NAMALWA (cell line): Measurements from ENCODE around the gene CALR3.
"Not testable (repeated sequence)": the region's sequence is repeated elsewhere in the genome, so short reads cannot be mapped to it uniquely, and the experiment has no call there.

Experiments used
- DNase-seq: peaks from one replicate; pipeline ENCODE4 v3.0.0-alpha.2; 2015; ENCODE audit warnings: low spot score

The CALR3 gene

GRCh38 chr19:16495982-16496612 is at the start of gene CALR3, which contains the start of gene C19orf44:
Gene CALR3 (minus strand): TSS chr19:16496167. CDS start chr19:16496129, 38 bp downstream.
Gene C19orf44 (plus strand): TSS chr19:16496394. CDS start chr19:16500793, 4,399 bp downstream.
- peak; percentile 99 for DNase-seq

- DNase-seq, result peak; percentile 55
These were observed 48.7 kb upstream of the CALR3 start for GRCh38 chr19:16544473-16545231.

GRCh38 chr19:16543734-16544133 is 47.8 kb upstream of the CALR3 start:
- DNase-seq, result not testable (repeated sequence)

GRCh38 chr19:16542910-16543472 is 47.0 kb upstream of the CALR3 start:
- DNase-seq, result peak; percentile 50

- peak; percentile 96 for DNase-seq
These were observed 46.3 kb upstream of the CALR3 start, which contains the start of gene CHERP for GRCh38 chr19:16542045-16542909. Gene CHERP (minus strand): TSS chr19:16542437. CDS start chr19:16542378, 59 bp downstream.

- peak; percentile 51 for DNase-seq
These were observed 45.6 kb upstream of the CALR3 start for GRCh38 chr19:16541526-16542044.

GRCh38 chr19:16540948-16541347 is 45.0 kb upstream of the CALR3 start:
- DNase-seq, result no peak

- no peak for DNase-seq
These were observed 41.1 kb upstream of the CALR3 start for GRCh38 chr19:16537111-16537510.

GRCh38 chr19:16536130-16536529 is 40.2 kb upstream of the CALR3 start:
- DNase-seq, result no peak

GRCh38 chr19:16535381-16535780 is 39.4 kb upstream of the CALR3 start:
- no peak for DNase-seq

- DNase-seq, result no peak
These were observed 36.7 kb upstream of the CALR3 start for GRCh38 chr19:16532440-16533234.

GRCh38 chr19:16531380-16531669 is 35.4 kb upstream of the CALR3 start:
- no peak for DNase-seq

GRCh38 chr19:16530540-16531379 is 34.8 kb upstream of the CALR3 start:
- no peak for DNase-seq

- DNase-seq, result no peak
These were observed 33.6 kb upstream of the CALR3 start for GRCh38 chr19:16529466-16530144.

- peak; percentile 63 for DNase-seq
These were observed 32.1 kb upstream of the CALR3 start for GRCh38 chr19:16527971-16528521.

GRCh38 chr19:16527334-16527935 is 31.5 kb upstream of the CALR3 start:
- DNase-seq, result no peak

- DNase-seq, result no peak
These were observed 29.9 kb upstream of the CALR3 start for GRCh38 chr19:16525751-16526481.
